IMR-90 (cell line): Measurements from ENCODE around the gene CCL19. TPM values are rescaled to one million over a fixed set of nuclear protein-coding genes. Genes with fewer than 3 reads are reported as not detected.

Experiments used
- ATAC-seq: fragments of 200-7000 bp; cut with Tn5 transposase; 2 replicates; pipeline ENCODE4 v1.9.1; 2020; ENCODE audit warnings: low read depth, mild to moderate bottlenecking, moderate library complexity
- BruUV-seq: library from RNA; stranded (reverse); fragments of 400-500 nt; replicated peaks from 2 replicates; lab custom pipeline; 2021; lab: Mats Ljungman, UMichigan
- CTCF ChIA-PET: fragments of 300-600 bp; formaldehyde crosslinking; extraction: SDS; loops from one replicate; lab custom pipeline; 2021; ENCODE audit warnings: antibody characterized with exemption; lab: Yijun Ruan, JAX
- POLR2A ChIA-PET: fragments of 300-600 bp; sonication (Branson Sonifier 250); formaldehyde crosslinking; loops from one replicate; lab custom pipeline; 2022; ENCODE audit warnings: antibody characterized with exemption; ENCODE audit not compliant: unreplicated experiment; lab: Charles Lee
- DNase-seq: peaks from one replicate; pipeline ENCODE4 v3.0.0; 2013
- H2AFZ ChIP-seq: replicated peaks from 2 replicates; pipeline ENCODE3; 2013; ENCODE audit warnings: low read length, mild to moderate bottlenecking; ENCODE audit not compliant: poor library complexity
- H2AK5ac ChIP-seq: 2 replicates; pipeline ENCODE4 v1.6.1; 2013; ENCODE audit warnings: low read depth, low read length, inconsistent platforms
- H2AK9ac ChIP-seq: replicated peaks from 2 replicates; pipeline ENCODE3; 2013; ENCODE audit warnings: mild to moderate bottlenecking, low read depth, low read length, moderate library complexity; ENCODE audit not compliant: poor library complexity
- H2BK120ac ChIP-seq: 2 replicates; pipeline ENCODE4 v1.6.1; 2013; ENCODE audit warnings: low read depth, low read length, inconsistent platforms
- H2BK15ac ChIP-seq: 3 replicates; pipeline ENCODE4 v1.6.1; 2013; ENCODE audit warnings: low read depth, low read length, inconsistent platforms
- H2BK20ac ChIP-seq: 2 replicates; pipeline ENCODE4 v1.6.1; 2013; ENCODE audit warnings: low read depth, mild to moderate bottlenecking, inconsistent platforms, low read length, moderate library complexity
- H2BK5ac ChIP-seq: 2 replicates; pipeline ENCODE4 v1.6.1; 2013; ENCODE audit warnings: mild to moderate bottlenecking, low read depth, low read length, inconsistent platforms; ENCODE audit not compliant: poor library complexity, severe bottlenecking
- H3K14ac ChIP-seq: replicated peaks from 2 replicates; pipeline ENCODE4 v1.6.1; 2013; ENCODE audit warnings: low read depth, low read length, inconsistent platforms
- H3K18ac ChIP-seq: 2 replicates; pipeline ENCODE4 v1.6.1; 2013; ENCODE audit warnings: low read depth, low read length, control low read depth
- H3K23ac ChIP-seq: 2 replicates; pipeline ENCODE4 v1.6.1; 2013; ENCODE audit warnings: low read depth, low read length, inconsistent platforms
- H3K27ac ChIP-seq: 2 replicates; pipeline ENCODE4 v1.5.1; 2013; ENCODE audit warnings: mild to moderate bottlenecking, control low read depth, low read length; ENCODE audit not compliant: insufficient read depth
- H3K27me3 ChIP-seq: 2 replicates; pipeline ENCODE4 v1.6.1; 2013; ENCODE audit warnings: low read length; ENCODE audit not compliant: control insufficient read depth, insufficient read depth
- H3K36me3 ChIP-seq: 2 replicates; pipeline ENCODE4 v1.6.1; 2013; ENCODE audit warnings: low read length, mixed read lengths; ENCODE audit not compliant: control insufficient read depth, insufficient read depth
- H3K4ac ChIP-seq: 2 replicates; pipeline ENCODE4 v1.6.1; 2013; ENCODE audit warnings: low read depth, low read length, inconsistent platforms
- H3K4me1 ChIP-seq: 2 replicates; pipeline ENCODE4 v1.6.1; 2013; ENCODE audit warnings: low read length, mixed read lengths; ENCODE audit not compliant: control insufficient read depth, insufficient read depth
- H3K4me2 ChIP-seq: 2 replicates; pipeline ENCODE4 v1.6.1; 2013; ENCODE audit warnings: low read depth, mild to moderate bottlenecking, control low read depth, low read length, moderate library complexity
- H3K4me3 ChIP-seq: 2 replicates; pipeline ENCODE4 v1.5.1; 2013; ENCODE audit warnings: low read depth, mild to moderate bottlenecking, control low read depth, low read length, moderate library complexity; ENCODE audit not compliant: insufficient read depth
- H3K56ac ChIP-seq: 2 replicates; pipeline ENCODE4 v1.6.1; 2013; ENCODE audit warnings: low read length, inconsistent platforms; ENCODE audit not compliant: insufficient read depth; ENCODE audit errors: extremely low read depth
- H3K79me1 ChIP-seq, 2 experiments: 2 replicates each; pipeline ENCODE4 v1.6.1; 2013; ENCODE audit warnings: low read length in 2 of 2, inconsistent platforms in 1 of 2, low read depth in 1 of 2
- H3K9ac ChIP-seq: 2 replicates; pipeline ENCODE4 v1.6.1; 2013; ENCODE audit warnings: low read depth, low read length, control low read depth
- H3K9me1 ChIP-seq: 2 replicates; pipeline ENCODE4 v1.6.1; 2013; ENCODE audit warnings: low read length, inconsistent platforms; ENCODE audit not compliant: insufficient read depth
- H3K9me3 ChIP-seq: 2 replicates; pipeline ENCODE4 v1.6.1; 2013; ENCODE audit warnings: low read length; ENCODE audit not compliant: control insufficient read depth, insufficient read depth
- H4K20me1 ChIP-seq: 2 replicates; pipeline ENCODE4 v1.6.1; 2013; ENCODE audit warnings: low read length, inconsistent platforms; ENCODE audit not compliant: insufficient read depth
- H4K5ac ChIP-seq: 2 replicates; pipeline ENCODE4 v1.6.1; 2013; ENCODE audit warnings: mild to moderate bottlenecking, low read depth, low read length, control low read depth
- H4K8ac ChIP-seq, 2 experiments: 2 replicates each; pipeline ENCODE4 v1.6.1; 2013; ENCODE audit warnings: low read depth in 2 of 2, low read length in 2 of 2, control low read depth in 1 of 2, inconsistent platforms in 1 of 2
- H4K91ac ChIP-seq: 2 replicates; pipeline ENCODE4 v1.6.1; 2013; ENCODE audit warnings: low read depth, low read length, inconsistent platforms; ENCODE audit not compliant: insufficient read depth
- BHLHE40 ChIP-seq: fragments of 150-350 bp; IDR thresholded peaks from 2 replicates; pipeline ENCODE4 v1.6.1; 2016; ENCODE audit warnings: mild to moderate bottlenecking, low read depth, low read length
- CEBPB ChIP-seq: IDR thresholded peaks from 2 replicates; pipeline ENCODE4 v1.6.1; 2012; ENCODE audit warnings: low read depth, low read length, improper control_type of control experiment
- CHD1 ChIP-seq: IDR thresholded peaks from 2 replicates; pipeline ENCODE4 v1.6.1; 2012; ENCODE audit warnings: low read depth, low read length, improper control_type of control experiment
- CTCF ChIP-seq: conservative IDR thresholded peaks from 2 replicates; pipeline ENCODE4 v1.5.1; 2012; ENCODE audit warnings: mild to moderate bottlenecking, low read depth, low read length, improper control_type of control experiment
- FOS ChIP-seq: fragments of 150-350 bp; IDR thresholded peaks from 2 replicates; pipeline ENCODE4 v1.6.1; 2016; ENCODE audit warnings: low read depth, low read length
- MAFK ChIP-seq: IDR thresholded peaks from 2 replicates; pipeline ENCODE4 v1.6.1; 2012; ENCODE audit warnings: low read depth, low read length, improper control_type of control experiment
- MAZ ChIP-seq: IDR thresholded peaks from 2 replicates; pipeline ENCODE4 v1.6.1; 2012; ENCODE audit warnings: low read depth, mild to moderate bottlenecking, low read length, improper control_type of control experiment, moderate library complexity, borderline replicate concordance
- MXI1 ChIP-seq: IDR thresholded peaks from 2 replicates; pipeline ENCODE4 v1.6.1; 2012; ENCODE audit warnings: low read depth, mild to moderate bottlenecking, low read length, moderate library complexity, borderline replicate concordance
- NFE2L2 ChIP-seq: fragments of 150-350 bp; IDR thresholded peaks from 2 replicates; pipeline ENCODE4 v1.6.1; 2016; ENCODE audit warnings: low read depth, mild to moderate bottlenecking, low read length
- POLR2A ChIP-seq: IDR thresholded peaks from 2 replicates; pipeline ENCODE4 v1.6.1; 2012; ENCODE audit warnings: mild to moderate bottlenecking, low read depth, low read length
- RCOR1 ChIP-seq: IDR thresholded peaks from 2 replicates; pipeline ENCODE4 v1.6.1; 2012; ENCODE audit warnings: mild to moderate bottlenecking, low read length, improper control_type of control experiment; ENCODE audit not compliant: insufficient replicate concordance
- RFX5 ChIP-seq: IDR thresholded peaks from 2 replicates; pipeline ENCODE4 v1.8.0; 2012; ENCODE audit warnings: low read depth, mild to moderate bottlenecking, low read length, moderate library complexity
- USF2 ChIP-seq: fragments of 150-350 bp; IDR thresholded peaks from 2 replicates; pipeline ENCODE4 v1.6.1; 2017; ENCODE audit warnings: mild to moderate bottlenecking, antibody characterized with exemption, low read length, low read depth
- WGBS, 2 experiments: methylation state at CpG; one replicate each; pipeline versions ENCODE4 v1.1.5 to v1.1.7; 2013; ENCODE audit warnings: missing lambda C conversion rate in 2 of 2; ENCODE audit not compliant: insufficient read length in 1 of 2; ENCODE audit errors: extremely low coverage in 2 of 2; 5-methylcytosine and 5-hydroxymethylcytosine counted together
- dilution Hi-C: fragments of 300-500 bp; cut with HindIII; formaldehyde crosslinking; loops from one replicate; pipeline ENCODE4 v1.14.3; 2018; ENCODE audit warnings: low sequenced_read_pairs; ENCODE audit not compliant: unreplicated experiment
- in situ Hi-C: fragments of 300-500 bp; cut with MboI; formaldehyde crosslinking; loops from 3 replicates; pipeline ENCODE4 v1.14.3; 2019; ENCODE audit warnings: low sequenced_read_pairs, inconsistent platforms, mixed read lengths
- intact Hi-C: fragments of 100-400 bp; cut with micrococcal nuclease; formaldehyde crosslinking; loops from 2 replicates; pipeline ENCODE4 v1.10.0; 2022
- polyA plus RNA-seq, 3 experiments: library from polyadenylated mRNA; depleted of rRNA; stranded (reverse); fragments of >200 nt; gene quantifications; 2 replicates each; pipeline ENCODE4 v1.2.3, GENCODE V29; 2012; ENCODE audit warnings: low replicate concordance in 1 of 3
- total RNA-seq: library from RNA; depleted of rRNA; stranded (reverse); fragments of >200 nt; gene quantifications from 2 replicates; pipeline ENCODE4 v1.2.3, GENCODE V29; 2012

The CCL19 gene
- total and polyA plus RNA-seq, 2 of the 4 experiments (the other 2 are of a cell fraction) = not detected

GRCh38 chr9:34688329-34689115 is 2.6 kb downstream of the CCL19 start (continued):
- TF ChIP-seq MXI1 = no peak

- Histone ChIP-seq H4K91ac (no peak overlapping the region), H4K5ac (no peak overlapping the region), H3K4me1 (no peaks in the 10 kb centered on the region; the same call in 1 of the 2 replicates), H3K18ac (no peak overlapping the region), H3K23ac (no peak overlapping the region), H2BK5ac (no peak overlapping the region), H3K14ac (no peak overlapping the region), H3K4me2 (no peak overlapping the region), H2BK20ac (no peak overlapping the region), H2AK9ac (no peak overlapping the region), H3K9me1 (0 out of 2 replicates have a peak, but pooled peaks cover 7% of the 10 kb centered on the region), H4K20me1 (no peaks in the 10 kb centered on the region; the same call in 1 of the 2 replicates), H4K8ac (no peak overlapping the region), H3K9ac (no peak overlapping the region), H2AFZ (no peak overlapping the region), H3K9me3 (no peaks in the 10 kb centered on the region), H2BK120ac (no peak overlapping the region), H3K79me1 (no peaks in the 10 kb centered on the region), H3K4me3 (no peak overlapping the region), H3K4ac (no peak overlapping the region), H3K36me3 (no peaks in the 10 kb centered on the region), H3K27ac (no peak overlapping the region), H3K27me3 (no peaks in the 10 kb centered on the region), H3K56ac (no peak overlapping the region), H2BK15ac (no peak overlapping the region), H2AK5ac (no peak overlapping the region)
- dilution Hi-C loops (no loop called here), intact Hi-C loops (no loop called here), in situ Hi-C loops (no loop called here)
- 93% methylated on average over 2 of the region's 10 CpGs; no CpG with 5 or more reads in 1 of the 2 experiments for WGBS, 2 experiments
- DNase-seq (no peak), ATAC-seq (no peak)
- no TSS peak for BruUV-seq
- POLR2A ChIA-PET = no interaction called here
- CTCF ChIA-PET = interaction anchor here (1.0 kb wide), 1 partner anchor 15 kb away, joined by 3 read pairs; no protein-coding TSS in a partner anchor
- TF ChIP-seq RCOR1 (no peak), FOS (no peak), POLR2A (no peak), RFX5 (no peak), MXI1 (no peak), MAZ (no peak), CTCF (no peak), USF2 (no peak), BHLHE40 (no peak), CEBPB (no peak), CHD1 (no peak), MAFK (no peak), NFE2L2 (no peak)
Measured at GRCh38 chr9:34687276-34688030, 3.6 kb downstream of the CCL19 start.
